ENCODE measurements around the gene KLHL7. TPM values are rescaled to one million over a fixed set of nuclear protein-coding genes. Genes with fewer than 3 reads are reported as not detected.

Gene KLHL7
- total and polyA plus RNA-seq, 9 of the 15 experiments (the other 6 are each of a cell fraction or from before 2014, with no cell fraction given), result 4.2 to 63.1 (median 32.3) TPM

GRCh38 chr7:23184709-23185359, 79.2 kb downstream of the KLHL7 start (continued):
- TF ChIP-seq SMC3 (conservative IDR thresholded peaks at IDR 0.05; ENCODE audit: insufficient read depth, low read depth, low read length) (0 out of 2 replicates have a peak, but pooled peaks have one; percentile 19), FOXJ3 (CRISPR knock-in tag; IDR thresholded peaks at IDR 0.05) (no peak), MEF2D (tag; conservative IDR thresholded peaks at IDR 0.05; ENCODE audit: low read depth) (no peak)

DNA sequence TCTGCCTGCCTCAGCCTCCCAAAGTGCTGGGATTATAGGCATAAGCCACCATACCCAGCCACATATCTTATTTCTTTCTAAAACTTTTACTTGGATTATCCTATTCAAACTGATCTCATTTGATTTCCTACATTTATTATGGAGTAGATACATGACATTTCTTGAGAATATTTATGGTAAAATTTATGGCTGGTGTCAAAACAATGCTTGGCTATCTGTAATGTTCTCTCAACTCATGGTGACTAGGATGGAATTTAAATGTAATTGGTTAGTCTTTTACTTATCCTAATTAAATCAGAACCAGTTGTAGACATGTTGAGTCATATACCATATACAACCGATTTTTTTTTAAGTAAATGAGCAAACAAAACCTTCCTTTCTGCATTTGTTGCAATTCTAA, 80.4 kb downstream of the KLHL7 start:
- ChIA-PET CTCF (ENCODE audit: low intra/inter-chr PET ratio) (no interaction called here), POLR2A (interaction anchor here (1.0 to 1.8 kb wide), 2 partner anchors 13 to 16 kb away, joined by 3 to 4 read pairs; no protein-coding TSS in a partner anchor)
- intact Hi-C loops (cut with micrococcal nuclease) (loop anchor here (1.0 to 10.0 kb wide), 3 partner anchors 76 to 339 kb away; no protein-coding TSS in a partner anchor), in situ Hi-C loops (cut with MboI) (no loop called here)
- Histone ChIP-seq H4K20me1 (replicated peaks; ENCODE audit: control insufficient read depth, insufficient read depth, low read length) (no peaks in the 10 kb centered on the region), H3K27ac (ENCODE audit: extremely low read depth, low read depth, low read length) (no peak overlapping the region), H3K4me3 (no peak overlapping the region), H3K79me2 (ENCODE audit: control insufficient read depth, insufficient read depth, low read length) (peaks cover 91% of the 10 kb centered on the region), H3K9me3 (replicated peaks; ENCODE audit: control insufficient read depth, insufficient read depth, low read depth, low read length) (no peaks in the 10 kb centered on the region), H3K4me1 (replicated peaks in 1 of 2; ENCODE audit: control insufficient read depth in 2 of 2, insufficient read depth in 2 of 2, low read length in 2 of 2) (peaks cover 8 to 13% of the 10 kb centered on the region in 2 experiments), H3K4me2 (ENCODE audit: insufficient read depth, low read length) (no peak overlapping the region), H3K27me3 (ENCODE audit: control insufficient read depth in 2 of 2, insufficient read depth in 2 of 2, low read length in 2 of 2) (no peaks in the 10 kb centered on the region), H3K9me1 (ENCODE audit: control insufficient read depth, insufficient read depth, low read length) (no peaks in the 10 kb centered on the region), H2AFZ (ENCODE audit: low read depth, low read length) (no peak overlapping the region), H3K9ac (ENCODE audit: insufficient read depth in 1 of 2, low read depth in 2 of 2, low read length in 2 of 2) (no peak overlapping the region), H3K36me3 (ENCODE audit: control insufficient read depth, insufficient read depth, low read length) (peaks cover 68% of the 10 kb centered on the region)
- ATAC-seq, result no peak
- BruUV-seq (replicated peaks), result no TSS peak
- 17% methylated on average over 1 of the region's 1 CpG for WGBS (ENCODE audit: insufficient coverage, low coverage, missing lambda C conversion rate)
- DNase-seq (ENCODE audit: extremely low read depth in 1 of 4, low spot score in 3 of 4), result no peak
- FAIRE-seq, result no peak
- TF ChIP-seq MAFG (tag; conservative IDR thresholded peaks at IDR 0.05) (peak; percentile 45; the same call in 1 of the 2 replicates), ZNF3 (CRISPR knock-in tag; IDR thresholded peaks at IDR 0.05) (no peak), THRAP3 (IDR thresholded peaks at IDR 0.05; ENCODE audit: borderline replicate concordance) (no peak)
- TF ChIP-seq, protein P1, sequence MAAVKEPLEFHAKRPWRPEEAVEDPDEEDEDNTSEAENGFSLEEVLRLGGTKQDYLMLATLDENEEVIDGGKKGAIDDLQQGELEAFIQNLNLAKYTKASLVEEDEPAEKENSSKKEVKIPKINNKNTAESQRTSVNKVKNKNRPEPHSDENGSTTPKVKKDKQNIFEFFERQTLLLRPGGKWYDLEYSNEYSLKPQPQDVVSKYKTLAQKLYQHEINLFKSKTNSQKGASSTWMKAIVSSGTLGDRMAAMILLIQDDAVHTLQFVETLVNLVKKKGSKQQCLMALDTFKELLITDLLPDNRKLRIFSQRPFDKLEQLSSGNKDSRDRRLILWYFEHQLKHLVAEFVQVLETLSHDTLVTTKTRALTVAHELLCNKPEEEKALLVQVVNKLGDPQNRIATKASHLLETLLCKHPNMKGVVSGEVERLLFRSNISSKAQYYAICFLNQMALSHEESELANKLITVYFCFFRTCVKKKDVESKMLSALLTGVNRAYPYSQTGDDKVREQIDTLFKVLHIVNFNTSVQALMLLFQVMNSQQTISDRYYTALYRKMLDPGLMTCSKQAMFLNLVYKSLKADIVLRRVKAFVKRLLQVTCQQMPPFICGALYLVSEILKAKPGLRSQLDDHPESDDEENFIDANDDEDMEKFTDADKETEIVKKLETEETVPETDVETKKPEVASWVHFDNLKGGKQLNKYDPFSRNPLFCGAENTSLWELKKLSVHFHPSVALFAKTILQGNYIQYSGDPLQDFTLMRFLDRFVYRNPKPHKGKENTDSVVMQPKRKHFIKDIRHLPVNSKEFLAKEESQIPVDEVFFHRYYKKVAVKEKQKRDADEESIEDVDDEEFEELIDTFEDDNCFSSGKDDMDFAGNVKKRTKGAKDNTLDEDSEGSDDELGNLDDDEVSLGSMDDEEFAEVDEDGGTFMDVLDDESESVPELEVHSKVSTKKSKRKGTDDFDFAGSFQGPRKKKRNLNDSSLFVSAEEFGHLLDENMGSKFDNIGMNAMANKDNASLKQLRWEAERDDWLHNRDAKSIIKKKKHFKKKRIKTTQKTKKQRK (IDR thresholded peaks at IDR 0.05; ENCODE audit: borderline replicate concordance, low read depth, low read length), result no peak
- TF ChIP-seq, protein P2, sequence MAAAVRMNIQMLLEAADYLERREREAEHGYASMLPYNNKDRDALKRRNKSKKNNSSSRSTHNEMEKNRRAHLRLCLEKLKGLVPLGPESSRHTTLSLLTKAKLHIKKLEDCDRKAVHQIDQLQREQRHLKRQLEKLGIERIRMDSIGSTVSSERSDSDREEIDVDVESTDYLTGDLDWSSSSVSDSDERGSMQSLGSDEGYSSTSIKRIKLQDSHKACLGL (CRISPR knock-in tag; IDR thresholded peaks at IDR 0.05; ENCODE audit: borderline replicate concordance, poor library complexity, severe bottlenecking), result no peak
- TF ChIP-seq, protein P3, sequence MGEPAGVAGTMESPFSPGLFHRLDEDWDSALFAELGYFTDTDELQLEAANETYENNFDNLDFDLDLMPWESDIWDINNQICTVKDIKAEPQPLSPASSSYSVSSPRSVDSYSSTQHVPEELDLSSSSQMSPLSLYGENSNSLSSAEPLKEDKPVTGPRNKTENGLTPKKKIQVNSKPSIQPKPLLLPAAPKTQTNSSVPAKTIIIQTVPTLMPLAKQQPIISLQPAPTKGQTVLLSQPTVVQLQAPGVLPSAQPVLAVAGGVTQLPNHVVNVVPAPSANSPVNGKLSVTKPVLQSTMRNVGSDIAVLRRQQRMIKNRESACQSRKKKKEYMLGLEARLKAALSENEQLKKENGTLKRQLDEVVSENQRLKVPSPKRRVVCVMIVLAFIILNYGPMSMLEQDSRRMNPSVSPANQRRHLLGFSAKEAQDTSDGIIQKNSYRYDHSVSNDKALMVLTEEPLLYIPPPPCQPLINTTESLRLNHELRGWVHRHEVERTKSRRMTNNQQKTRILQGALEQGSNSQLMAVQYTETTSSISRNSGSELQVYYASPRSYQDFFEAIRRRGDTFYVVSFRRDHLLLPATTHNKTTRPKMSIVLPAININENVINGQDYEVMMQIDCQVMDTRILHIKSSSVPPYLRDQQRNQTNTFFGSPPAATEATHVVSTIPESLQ (CRISPR knock-in tag; IDR thresholded peaks at IDR 0.05), result no peak

Data from K562 (cell line).